WI38 (cell line): ENCODE results near the gene TNFSF15.
"Not testable (repeated sequence)": the region's sequence is repeated elsewhere in the genome, so short reads cannot be mapped to it uniquely, and the experiment has no call there.

Source experiments
- H3K4me3 ChIP-seq: 2 replicates; pipeline ENCODE4 v1.5.1; 2011; ENCODE audit warnings: low read depth, mild to moderate bottlenecking, control low read depth, low read length
- CTCF ChIP-seq: IDR thresholded peaks from 2 replicates; pipeline ENCODE4 v1.5.1; 2012; ENCODE audit warnings: low read depth, mild to moderate bottlenecking, control low read depth, low read length

The TNFSF15 gene

GRCh38 chr9:114738581-114739316 lies 67.1 kb downstream of the TNFSF15 start:
- peak; percentile 75 for TF ChIP-seq CTCF
- H3K4me3 ChIP-seq: no peak overlapping the region

- no peak for TF ChIP-seq CTCF
- H3K4me3 ChIP-seq: no peak overlapping the region
Measured at GRCh38 chr9:114737847-114738246, 68.0 kb downstream of the TNFSF15 start.

- no peak for TF ChIP-seq CTCF
Measured at GRCh38 chr9:114737118-114737517, 68.7 kb downstream of the TNFSF15 start.

GRCh38 chr9:114735704-114736103 lies 70.1 kb downstream of the TNFSF15 start:
- no peak for TF ChIP-seq CTCF

More at GRCh38 chr9:114737118-114737517, 68.7 kb downstream of the TNFSF15 start:
- H3K4me3 ChIP-seq: no peak overlapping the region

GRCh38 chr9:114735139-114735538 lies 70.7 kb downstream of the TNFSF15 start:
- H3K4me3 ChIP-seq: not testable (repeated sequence)

More at GRCh38 chr9:114735704-114736103, 70.1 kb downstream of the TNFSF15 start:
- H3K4me3 ChIP-seq: no peak overlapping the region
